Fibroblast of mammary gland (primary cell): ENCODE data around the gene POLK.

Experiments used
- DNase-seq: peaks from one replicate; pipeline ENCODE4 v3.0.0-alpha.2; 2010; ENCODE audit warnings: low read depth
- H3K4me3 ChIP-seq: 2 replicates; pipeline ENCODE4 v1.5.1; 2011; ENCODE audit warnings: low read depth, mild to moderate bottlenecking, low read length, moderate library complexity; ENCODE audit not compliant: control insufficient read depth
- TF ChIP-seq, protein P1 (sequence below): conservative IDR thresholded peaks from 2 replicates; pipeline ENCODE4 v1.5.1; 2011; ENCODE audit warnings: low read depth, low read length, inconsistent platforms; ENCODE audit not compliant: control insufficient read depth, insufficient read depth

Gene POLK

DNA sequence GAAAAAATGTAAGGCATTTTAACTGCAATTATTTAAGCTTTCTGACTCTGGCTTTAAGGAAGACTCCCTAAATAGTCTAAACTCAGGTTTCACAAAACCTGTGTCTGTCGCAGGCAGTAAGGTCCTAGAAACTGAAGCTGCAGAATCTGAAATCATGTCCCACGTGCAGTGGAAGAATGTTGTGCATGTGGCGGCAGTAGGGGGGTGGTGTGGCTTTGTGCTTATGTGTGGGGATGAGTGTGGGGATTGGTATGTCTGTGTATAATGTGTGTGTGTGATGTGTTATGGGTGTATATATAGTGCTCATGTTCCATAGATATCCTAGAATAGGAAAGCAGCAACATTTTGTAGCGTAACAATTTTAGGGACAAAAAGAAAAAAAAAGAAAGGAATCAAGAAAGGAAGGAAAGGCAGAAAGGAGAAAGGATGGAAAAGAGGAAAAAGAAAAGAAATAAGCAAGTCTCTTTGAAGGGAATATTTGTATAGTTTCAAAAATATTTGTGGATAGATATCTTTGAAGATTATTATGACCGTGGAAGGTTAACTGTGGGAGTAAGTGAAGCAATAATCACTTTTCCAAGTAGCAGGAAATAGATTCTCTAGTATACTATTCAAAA, 106.2 kb downstream of the POLK start:
- no peak for DNase-seq
- TF ChIP-seq, protein P1, sequence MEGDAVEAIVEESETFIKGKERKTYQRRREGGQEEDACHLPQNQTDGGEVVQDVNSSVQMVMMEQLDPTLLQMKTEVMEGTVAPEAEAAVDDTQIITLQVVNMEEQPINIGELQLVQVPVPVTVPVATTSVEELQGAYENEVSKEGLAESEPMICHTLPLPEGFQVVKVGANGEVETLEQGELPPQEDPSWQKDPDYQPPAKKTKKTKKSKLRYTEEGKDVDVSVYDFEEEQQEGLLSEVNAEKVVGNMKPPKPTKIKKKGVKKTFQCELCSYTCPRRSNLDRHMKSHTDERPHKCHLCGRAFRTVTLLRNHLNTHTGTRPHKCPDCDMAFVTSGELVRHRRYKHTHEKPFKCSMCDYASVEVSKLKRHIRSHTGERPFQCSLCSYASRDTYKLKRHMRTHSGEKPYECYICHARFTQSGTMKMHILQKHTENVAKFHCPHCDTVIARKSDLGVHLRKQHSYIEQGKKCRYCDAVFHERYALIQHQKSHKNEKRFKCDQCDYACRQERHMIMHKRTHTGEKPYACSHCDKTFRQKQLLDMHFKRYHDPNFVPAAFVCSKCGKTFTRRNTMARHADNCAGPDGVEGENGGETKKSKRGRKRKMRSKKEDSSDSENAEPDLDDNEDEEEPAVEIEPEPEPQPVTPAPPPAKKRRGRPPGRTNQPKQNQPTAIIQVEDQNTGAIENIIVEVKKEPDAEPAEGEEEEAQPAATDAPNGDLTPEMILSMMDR = no peak
- no peak overlapping the region for H3K4me3 ChIP-seq

DNA sequence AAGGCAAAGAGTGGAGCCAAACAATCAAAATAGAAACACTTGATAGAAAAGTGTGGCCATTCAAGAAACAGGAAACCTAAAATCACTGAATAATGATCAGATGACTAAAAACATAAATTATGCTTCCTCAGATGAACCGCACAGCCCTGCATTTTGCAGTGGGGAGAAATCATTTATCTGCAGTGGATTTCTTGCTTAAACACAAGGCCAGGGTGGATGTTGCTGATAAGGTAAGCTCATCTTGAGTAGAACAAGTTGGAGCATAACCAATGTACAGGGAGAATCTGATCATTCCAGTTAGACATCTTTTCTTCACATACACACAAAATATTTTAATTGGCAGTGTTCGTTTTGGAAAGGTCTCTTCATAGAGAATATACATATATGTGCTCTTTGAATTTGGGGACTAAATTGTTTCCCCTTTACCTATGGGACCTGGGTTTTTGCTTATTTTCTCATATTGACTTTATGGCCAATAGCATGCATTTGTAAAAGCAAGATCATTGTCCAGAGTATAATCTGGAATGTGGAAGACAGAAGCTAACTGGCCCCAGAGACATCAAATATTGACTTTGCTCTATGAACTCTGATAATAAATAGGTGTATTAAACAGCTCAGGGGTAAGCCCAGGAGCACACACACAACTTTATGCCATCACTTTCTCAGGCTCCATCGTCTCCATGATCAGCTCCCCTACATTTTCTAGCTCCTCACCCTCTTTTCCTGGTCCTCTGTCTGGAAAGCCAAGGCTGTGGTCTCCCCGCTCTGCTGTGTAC, 108.7 kb downstream of the POLK start:
- H3K4me3 ChIP-seq = no peak overlapping the region
- DNase-seq = no peak
- TF ChIP-seq, protein P1 = no peak

DNA sequence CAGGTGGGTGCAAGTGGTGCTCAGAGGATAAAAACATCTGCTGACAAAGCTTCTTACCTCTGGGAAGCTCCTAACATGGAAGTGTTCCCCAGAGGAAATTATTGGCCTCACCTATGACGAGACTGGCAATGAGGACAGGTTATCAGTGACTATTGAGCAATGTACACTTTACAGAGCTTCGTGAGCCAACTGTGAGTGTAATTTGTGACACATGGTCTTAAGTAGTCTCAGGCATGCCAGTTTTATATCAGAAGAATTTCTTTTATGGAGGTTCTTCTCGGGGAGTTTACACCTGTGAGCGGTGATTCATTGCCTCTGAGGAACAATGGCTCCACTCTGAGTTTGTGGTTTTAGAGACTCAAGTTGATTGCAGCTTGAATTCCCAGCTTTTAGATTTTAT, 110.9 kb downstream of the POLK start:
- no peak for DNase-seq
- no peak overlapping the region for H3K4me3 ChIP-seq
- TF ChIP-seq, protein P1 = no peak

DNA sequence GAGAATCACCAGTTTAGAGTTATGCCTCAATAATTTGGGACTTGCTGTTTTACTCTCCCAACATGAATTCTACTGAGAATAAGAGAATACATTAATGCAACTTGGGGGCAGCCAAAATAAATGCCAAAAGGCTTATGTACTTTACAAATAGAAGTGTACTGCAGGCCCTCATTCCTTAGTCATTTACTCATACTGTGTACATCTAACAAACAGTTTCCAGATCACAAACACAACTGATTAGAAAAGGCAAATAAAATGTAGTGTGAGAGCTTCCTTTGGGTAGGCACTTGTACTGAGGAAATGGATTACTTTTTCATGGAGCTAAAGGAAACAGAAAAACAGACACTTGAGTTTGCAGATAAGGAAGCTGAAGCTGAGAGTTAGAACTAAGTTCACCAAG, 112.2 kb downstream of the POLK start:
- no peak overlapping the region for H3K4me3 ChIP-seq
- TF ChIP-seq, protein P1 = no peak
- DNase-seq = peak; percentile 12

DNA sequence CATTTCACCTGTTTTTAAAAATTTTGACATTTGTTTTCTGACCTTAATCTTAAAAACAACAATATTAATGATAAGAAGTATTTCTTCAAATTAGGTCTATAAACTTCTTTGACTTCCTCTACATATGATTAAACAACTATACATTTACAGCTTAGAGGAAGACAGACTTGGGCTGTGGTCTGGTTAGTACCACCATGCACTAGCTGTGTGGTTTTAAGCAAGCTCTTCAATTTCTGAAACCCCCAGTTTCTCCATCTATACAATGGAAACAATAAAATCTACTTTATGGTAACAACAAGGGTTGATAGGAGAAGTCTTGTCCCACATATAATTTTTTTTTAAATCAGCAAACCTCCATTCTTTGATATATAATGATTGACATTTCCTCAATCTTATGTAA, 115.3 kb downstream of the POLK start:
- TF ChIP-seq, protein P1 = no peak
- DNase-seq = no peak
- no peak overlapping the region for H3K4me3 ChIP-seq

DNA sequence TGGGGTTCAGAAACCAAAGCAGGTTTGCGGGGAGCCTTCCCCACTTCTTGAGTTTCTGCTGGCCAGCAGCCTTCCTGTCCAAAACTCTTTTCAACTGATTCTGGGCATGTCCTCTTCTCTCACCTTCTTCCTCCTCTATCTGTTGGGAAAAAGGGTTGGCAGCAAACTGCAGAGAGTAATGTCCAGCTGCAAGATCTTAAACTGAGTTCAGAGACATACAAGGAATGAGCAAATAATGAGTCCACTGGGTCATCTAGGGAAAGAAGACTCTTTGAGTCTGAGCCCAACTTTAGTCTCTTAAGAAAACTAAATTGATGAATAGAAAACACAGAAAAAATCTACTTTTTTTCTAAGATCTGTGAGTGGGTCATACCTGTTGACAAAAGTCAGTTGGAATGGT, 116.1 kb downstream of the POLK start:
- no peak for DNase-seq
- TF ChIP-seq, protein P1 = no peak
- H3K4me3 ChIP-seq = no peak overlapping the region
